Eye (tissue), 1 donor: ENCODE results near the gene ELN.
"Not testable (repeated sequence)": the region's sequence is repeated elsewhere in the genome, so short reads cannot be mapped to it uniquely, and the experiment has no call there.

Experiments
- DNase-seq: peaks from one replicate; pipeline ENCODE4 v3.0.0-alpha.2; 2015

The ELN gene

DNA sequence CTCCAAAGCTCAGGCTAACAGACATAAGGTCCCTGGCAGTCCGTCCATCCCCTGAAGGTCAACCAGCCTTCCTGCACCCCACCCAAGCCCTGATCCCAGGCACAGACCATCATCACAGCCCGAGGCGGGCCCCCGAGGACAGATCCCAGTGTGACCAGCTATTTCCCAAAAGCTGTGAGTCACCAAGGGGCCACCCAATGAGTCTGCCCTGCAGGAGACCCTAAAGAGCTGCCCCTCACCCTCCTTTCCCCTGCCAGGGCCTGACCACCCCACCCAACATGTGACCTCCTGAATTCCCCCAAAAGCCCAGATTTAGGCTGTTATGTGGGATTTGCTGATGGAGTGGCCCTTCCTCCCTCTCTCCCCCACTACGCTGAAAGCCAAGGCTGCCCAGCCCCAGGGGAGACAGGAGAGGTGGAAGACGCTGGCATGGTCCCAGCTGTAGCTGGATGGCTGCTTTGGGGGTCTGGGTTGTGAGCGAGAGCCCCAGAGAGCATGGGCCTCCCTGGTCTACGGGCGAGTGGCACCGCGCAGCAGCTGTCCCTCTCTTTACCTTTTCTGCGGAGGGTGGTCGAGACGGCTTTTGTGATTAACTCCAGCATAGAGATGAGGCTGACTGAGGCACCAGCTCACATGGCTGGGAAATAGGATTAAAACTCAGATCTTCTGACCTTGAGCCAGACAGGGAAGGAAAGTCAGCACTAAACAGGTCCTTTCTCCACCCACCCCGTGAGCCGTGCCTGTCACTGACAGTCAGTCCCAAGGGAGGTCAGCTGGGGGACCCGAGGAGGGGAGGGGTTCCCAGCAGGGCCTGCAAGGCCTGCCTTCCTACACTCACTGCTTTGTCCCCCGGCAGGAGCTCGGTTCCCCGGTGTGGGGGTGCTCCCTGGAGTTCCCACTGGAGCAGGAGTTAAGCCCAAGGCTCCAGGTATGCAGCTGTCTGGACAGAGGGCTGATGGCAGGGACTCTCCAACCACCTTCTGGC is 16.7 kb downstream of the ELN start:
- peak; percentile 60 for DNase-seq

DNA sequence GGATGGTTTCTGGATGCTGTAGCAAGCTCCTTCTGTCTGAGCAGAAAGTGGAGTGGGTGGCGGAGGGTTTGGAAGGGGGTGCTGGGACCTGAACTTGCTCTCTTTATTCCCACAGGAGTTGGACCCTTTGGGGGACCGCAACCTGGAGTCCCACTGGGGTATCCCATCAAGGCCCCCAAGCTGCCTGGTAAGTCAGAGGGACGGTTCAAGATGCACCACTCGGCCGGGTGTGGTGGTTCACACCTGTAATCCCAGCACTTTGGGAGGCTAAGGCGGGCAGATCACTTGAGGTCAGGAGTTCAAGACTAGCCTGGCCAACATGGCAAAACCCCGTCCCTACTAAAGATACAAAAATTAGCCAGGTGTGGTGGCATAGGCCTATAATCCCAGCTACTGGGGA is 18.6 kb downstream of the ELN start:
- not testable (repeated sequence) for DNase-seq

DNA sequence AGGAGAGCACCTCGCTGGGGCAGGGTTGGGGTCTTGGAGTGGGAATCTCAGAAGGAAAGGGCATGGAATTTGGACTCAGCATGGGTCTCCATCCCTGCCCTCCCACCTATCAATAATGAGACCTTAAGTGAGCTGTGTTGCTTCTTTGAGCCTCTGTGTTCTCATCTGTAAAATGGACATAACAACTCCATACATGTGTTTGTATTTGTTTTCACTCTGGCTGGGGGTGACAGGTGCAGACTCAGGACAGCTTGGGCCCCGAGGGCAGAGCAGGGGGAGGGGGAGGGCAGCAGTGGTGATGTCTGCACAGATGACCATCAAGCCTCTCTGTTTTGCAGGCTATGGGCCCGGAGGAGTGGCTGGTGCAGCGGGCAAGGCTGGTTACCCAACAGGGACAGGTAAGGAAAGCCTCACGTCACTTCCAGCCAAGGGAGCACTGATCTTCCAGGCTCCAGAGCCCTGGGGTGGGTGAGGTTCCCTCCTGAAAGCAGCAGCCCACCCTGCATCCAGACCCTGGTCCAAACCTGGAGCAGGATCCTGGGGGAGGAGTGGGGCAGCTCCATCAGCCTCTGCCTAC is 19.9 kb downstream of the ELN start:
- no peak for DNase-seq

DNA sequence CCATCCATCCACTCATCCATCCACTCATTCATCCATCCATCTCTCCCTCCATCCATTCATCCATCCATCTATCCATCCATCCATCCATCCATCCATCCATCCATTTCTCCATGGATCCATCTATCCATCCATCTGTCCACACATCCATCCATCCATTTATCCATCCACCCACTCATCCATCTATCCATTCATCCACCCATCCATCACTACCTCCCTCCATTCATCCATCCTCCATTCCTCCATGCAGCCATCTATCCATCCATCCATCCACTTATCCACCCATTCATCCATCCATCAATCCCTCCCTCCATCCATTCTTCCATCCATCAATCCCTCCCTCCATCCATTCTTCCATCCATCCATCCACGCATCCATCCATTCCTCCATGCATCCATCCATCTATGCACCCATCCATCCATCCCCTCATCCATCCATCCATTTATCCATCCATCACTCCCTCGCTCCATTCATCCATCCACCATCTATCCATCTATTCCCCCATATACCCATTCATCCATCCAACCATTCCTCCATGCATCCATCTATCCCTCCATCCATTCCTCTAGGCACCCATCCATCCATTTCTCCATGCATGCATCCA is 21.1 kb downstream of the ELN start:
- no peak for DNase-seq

DNA sequence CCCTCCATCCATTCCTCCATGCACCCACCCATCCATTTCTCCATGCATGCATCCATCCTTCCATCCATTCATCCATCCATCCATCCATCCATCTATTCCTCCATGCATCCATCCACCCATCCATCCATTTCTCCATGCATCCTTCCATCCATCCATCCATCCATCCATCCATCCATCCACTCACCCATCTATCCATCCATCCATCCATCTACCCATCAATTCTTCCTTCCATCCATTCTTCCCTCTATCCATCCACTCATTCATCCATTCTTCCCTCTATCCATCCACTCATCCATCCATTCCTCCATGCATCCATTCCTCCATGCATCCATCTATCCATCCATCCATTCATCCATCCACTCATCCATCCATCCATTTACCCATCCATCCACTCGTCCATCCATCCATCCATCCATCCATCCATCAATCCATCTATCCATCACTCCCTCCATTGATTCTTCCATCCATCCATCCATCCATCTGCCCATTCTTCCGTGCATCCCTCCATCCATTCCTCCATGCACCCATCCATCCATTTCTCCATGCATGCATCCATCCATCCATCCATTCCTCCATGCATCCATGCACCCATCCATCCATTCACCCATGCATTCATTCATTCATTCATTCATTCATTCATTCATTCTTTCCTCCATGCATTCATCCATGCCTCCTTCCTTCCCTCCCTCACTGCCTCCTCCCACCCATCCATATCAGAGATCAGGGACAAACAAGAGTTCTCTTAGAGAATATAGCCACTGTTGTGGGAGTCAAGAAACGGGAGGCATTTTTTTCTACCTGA is 22.2 kb downstream of the ELN start:
- no peak for DNase-seq

DNA sequence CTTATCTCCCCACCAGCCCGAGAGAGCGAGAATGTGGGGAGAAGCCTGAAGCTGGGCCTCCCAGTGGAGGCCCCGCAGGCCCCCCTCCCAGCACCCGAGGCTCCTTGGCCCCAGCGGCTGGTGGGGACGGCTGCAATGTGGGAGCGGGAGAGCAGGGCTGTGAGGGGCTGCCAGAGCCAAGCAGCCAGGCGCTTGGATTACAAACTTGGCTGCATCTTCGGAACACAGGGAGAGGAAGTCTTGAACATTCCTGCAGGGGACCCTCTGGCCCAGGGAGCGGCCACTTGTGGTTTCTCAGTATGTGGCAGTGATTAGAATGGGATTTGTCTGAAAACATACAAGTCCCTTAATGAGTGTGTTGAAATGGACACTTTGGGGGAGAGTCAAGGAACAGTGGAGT is 23.2 kb downstream of the ELN start:
- peak; percentile 54 for DNase-seq

DNA sequence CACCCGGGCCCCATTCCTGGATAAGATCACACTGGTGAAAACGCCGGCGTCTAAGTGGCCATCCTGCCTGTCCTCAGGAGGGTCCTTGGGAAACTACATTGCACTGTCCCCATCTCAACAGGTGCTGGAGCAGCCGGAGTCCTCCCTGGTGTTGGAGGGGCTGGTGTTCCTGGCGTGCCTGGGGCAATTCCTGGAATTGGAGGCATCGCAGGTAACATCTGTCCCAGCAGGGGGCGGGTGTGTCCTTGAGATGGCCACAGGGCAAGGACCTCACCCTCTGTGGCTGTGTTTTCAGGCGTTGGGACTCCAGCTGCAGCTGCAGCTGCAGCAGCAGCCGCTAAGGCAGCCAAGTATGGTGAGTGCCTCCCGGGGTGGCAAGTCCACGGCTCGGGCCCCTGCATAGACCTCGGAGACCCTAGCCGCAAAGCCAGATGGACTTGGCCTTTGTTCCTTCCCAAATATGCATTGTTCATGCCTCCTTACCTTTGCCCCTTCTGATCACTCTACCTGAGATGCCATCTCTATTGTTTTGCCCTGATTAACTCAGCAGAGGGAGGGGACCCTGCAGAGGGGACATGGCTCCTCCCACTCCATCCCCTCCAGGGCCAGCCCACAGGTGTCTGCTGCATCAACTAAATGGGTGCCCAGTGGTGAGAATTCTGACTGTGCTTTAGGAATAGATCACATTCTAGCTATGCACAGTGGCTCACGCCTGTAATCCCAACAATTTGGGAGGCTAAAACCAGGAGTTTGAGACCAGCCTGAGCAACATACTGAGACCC is 23.8 kb downstream of the ELN start:
- no peak for DNase-seq

DNA sequence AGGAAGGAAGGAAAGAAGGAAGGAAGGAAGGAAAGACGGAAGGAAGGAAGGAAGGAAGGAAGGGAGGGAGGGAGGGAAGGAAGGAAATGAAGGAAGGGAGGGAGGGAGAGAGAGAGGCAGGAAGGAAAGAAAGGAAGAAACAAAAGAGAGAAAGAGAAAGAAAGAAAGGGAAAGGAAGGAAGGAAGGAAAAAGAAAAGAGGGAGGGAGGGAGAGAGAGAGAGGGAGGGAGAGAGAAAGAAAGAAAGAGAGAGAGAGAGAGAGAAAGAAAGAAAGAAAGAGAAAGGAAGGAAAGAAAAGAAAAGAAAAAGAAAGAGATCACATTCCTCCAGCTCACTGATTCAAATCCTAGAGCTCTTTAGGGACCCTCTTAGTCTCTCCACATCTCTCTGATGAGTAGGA is 24.7 kb downstream of the ELN start:
- no peak for DNase-seq

DNA sequence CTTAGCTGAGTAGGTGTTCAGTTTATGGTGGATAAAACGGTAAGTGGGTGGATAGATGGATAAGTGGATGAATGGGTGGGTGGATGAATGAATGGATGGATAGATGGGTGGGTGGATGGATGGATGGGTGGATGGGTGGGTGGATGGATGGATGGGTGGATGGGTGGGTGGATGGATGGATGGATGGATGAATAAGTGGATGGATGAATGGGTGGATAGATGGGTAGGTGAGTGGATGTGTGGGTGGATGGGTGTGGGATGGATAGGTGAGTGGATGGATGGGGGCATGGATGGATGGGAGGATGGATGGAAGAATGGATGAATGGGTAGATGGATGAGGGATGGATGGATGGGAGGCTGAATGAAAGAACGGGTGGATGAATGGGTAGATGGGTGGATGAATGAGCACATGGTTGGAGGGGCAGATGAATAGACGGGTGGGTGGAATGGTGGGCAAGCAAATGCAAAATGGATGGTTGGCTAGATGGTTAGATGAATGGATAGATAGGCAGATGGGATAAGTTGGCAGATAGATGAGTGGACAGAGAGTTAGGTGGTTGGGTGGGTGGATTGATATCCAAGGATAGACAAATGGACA is 25.7 kb downstream of the ELN start:
- DNase-seq = no peak

DNA sequence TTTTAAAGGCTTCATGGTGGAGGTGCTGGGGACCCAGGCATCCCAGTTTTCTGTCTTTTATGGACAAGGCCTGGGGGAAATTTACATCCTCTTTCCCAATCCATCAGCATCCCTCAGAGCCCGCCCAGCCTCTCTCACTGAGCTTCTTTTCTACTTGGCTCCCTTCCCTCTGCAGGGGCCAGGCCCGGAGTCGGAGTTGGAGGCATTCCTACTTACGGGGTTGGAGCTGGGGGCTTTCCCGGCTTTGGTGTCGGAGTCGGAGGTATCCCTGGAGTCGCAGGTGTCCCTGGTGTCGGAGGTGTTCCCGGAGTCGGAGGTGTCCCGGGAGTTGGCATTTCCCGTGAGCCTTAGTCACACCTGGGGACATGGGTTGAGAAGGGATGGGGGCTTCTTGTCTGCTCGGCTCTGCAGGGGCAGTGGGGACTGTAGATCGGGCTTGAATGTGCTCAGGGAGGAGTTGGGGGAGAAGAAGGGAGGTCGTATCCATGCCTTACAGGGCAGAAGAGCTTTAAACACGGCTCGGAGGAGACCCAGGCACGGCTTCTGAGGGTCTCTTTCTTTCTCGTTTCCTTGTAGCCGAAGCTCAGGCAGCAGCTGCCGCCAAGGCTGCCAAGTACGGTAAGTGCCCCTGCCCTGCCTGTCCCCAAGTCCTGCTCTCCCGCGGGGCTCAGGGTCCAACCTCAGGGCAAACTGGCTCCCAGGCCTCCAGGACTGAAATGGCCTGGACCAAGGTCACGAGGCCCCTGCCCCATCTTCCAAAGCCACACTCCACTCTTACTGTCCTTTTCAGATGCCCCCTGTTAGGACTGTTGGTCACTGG is 28.3 kb downstream of the ELN start:
- no peak for DNase-seq

DNA sequence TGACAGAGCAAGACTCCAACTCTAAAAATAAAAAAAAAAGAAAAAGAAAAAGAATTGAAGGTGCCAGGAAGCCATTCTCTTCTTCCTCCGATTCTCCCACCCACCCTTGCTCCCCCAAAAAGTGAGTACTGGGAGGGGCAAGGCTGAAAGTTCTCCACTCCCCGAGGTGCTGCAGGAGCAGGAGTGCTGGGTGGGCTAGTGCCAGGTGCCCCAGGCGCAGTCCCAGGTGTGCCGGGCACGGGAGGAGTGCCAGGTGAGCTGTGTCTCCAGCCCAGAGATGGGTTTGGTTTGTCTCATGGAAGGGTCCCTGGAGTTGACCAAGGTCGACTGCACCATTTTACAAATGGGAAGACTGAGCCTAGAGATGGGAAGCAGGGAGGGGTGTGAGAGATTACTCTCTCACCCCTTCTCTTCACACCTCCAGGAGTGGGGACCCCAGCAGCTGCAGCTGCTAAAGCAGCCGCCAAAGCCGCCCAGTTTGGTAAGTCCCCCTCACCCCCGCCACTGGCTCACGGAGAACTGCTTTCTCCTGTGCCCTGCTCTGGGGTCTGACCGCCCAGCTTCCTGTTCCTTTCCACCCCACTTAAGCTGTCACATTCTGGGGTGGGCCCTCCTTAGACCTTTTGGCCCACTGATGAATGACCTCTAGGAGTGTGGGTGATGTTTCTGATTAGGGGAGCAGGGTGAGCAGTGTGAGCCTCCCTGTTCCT is 29.4 kb downstream of the ELN start:
- DNase-seq = no peak

DNA sequence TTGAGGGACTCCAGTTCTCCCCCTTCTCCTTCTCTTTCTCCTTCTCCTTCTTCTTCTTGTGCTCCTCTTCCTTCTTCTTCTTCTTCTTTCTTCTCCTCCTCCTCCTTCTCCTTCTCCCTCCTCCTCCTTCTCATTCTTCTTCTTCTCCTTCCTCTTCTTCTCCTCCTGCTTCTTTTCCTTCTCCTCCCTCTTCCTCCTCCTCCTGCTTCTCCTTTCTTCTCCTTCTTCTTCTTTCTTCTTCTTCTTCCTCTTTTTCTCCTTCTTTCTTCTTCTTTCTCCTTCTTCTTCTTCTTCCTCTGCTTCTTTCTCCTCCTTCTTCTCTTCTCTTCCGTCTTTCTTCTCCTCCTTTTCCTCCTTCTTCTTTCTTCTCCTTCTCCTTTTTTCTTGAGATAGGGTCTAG is 30.0 kb downstream of the ELN start:
- DNase-seq = no peak

DNA sequence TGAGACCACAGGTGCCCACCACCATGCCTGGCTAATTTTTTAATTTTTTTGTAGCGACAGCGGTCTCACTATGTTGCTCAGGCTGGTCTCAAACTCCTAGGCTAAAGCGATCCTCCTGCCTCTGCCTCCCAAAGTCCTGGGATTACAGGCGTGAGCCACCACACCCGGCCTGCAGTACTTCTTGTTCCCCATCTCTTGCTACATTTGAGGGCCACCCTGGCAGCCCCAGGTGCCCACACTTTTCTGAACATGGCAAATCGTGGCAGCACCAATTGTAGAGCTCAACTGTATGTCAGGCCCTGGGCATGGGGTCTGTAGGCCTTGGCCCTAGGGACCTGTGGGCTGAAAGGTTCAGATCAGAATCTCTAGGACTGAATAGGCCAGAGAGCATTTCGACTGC is 30.5 kb downstream of the ELN start:
- DNase-seq = no peak

DNA sequence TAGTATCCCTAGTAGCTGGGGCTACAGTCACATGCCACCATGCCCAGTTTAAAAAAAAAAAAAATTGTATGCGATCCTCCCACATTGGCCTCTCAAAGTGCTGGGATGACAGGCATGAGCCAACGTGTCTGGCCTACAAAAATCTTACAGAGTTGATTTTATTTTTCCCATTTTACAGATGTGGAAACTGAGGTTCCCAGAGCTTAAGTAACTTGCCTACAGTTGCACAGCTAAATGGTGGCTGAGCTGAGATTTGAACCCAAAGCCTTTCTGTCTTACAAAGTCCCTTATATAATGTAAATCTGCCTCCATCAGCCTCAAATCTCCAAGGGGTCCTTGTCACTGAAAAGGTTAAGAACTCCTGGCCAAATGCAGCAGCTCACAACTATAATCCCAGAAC is 31.1 kb downstream of the ELN start:
- no peak for DNase-seq

DNA sequence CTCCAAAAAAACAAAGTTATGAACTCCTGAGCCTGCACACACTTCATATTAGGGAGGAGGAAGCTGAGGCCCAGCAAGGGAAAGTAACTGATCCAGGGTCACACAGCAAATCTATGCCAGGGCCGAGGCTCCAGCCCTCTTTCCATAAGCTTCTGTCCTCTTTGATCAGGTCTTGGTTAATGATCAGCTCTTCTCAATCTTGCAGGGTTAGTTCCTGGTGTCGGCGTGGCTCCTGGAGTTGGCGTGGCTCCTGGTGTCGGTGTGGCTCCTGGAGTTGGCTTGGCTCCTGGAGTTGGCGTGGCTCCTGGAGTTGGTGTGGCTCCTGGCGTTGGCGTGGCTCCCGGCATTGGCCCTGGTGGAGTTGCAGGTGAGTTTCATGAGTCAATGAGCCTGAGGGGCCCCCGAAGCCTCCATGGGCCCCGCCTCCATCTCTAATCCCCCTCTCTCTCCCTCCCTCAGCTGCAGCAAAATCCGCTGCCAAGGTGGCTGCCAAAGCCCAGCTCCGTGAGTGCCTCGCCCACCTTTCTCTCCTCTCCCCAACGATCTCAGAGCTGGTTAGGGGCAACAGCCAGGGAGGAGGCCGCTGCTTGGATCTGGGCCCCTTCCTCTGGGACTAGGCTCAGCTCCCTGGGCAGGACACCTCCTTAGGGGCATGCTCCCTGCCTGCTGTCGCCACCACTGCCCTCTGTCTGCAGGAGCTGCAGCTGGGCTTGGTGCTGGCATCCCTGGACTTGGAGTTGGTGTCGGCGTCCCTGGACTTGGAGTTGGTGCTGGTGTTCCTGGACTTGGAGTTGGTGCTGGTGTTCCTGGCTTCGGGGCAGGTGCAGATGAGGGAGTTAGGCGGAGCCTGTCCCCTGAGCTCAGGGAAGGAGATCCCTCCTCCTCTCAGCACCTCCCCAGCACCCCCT is 32.0 kb downstream of the ELN start:
- DNase-seq = no peak

DNA sequence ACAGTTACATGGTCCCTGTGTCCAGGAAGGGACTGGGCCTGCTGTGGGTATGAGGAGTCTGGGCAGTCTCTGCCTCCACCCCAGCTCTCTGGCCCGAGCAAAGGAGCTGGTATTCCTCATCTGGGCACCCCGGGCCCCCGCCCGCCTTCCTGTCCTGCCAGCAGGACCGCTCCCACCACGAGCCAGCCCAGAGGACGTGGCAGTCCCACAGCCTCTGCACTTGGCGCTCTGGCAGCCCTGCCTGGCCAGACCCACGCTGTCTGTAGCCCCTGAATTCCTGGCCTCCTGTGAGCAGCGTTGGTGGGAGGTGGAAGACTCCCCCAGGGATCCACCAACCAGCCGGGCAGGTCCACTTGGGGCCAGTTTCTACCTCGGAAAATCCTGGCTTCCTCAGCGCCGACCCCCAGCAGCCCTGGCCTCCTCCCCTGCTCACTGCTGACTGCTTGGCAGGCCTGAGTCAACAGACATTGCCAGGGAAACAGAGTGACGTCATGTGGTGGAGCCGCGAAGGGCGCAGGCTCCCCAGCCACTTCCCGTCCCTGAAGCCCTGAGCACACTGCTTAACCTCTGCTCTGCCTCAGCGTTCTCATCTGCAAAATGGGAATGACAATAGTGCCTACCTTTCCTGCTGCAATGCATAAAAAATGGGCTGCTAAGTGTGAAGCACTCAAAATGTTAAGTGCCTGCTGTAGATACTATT is 34.0 kb downstream of the ELN start:
- peak; percentile 45 for DNase-seq

DNA sequence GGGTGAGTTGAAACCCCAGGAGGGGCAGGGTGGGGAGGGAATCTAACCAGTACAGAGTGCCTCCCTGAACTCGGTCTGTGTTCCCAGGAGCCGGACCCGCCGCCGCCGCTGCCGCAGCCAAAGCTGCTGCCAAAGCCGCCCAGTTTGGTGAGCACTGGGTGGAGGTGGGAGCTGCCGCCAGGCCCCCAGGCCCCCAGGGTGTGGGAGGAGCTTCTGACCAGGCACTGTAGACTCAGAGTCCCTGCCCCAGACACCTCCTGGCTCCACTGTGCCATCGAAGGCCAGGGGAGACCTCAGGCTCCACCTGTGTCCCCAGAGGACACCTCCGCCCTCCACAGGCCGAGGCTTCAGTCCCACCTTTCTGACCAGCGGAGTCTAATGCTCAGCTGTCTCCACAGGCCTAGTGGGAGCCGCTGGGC is 35.3 kb downstream of the ELN start:
- no peak for DNase-seq

DNA sequence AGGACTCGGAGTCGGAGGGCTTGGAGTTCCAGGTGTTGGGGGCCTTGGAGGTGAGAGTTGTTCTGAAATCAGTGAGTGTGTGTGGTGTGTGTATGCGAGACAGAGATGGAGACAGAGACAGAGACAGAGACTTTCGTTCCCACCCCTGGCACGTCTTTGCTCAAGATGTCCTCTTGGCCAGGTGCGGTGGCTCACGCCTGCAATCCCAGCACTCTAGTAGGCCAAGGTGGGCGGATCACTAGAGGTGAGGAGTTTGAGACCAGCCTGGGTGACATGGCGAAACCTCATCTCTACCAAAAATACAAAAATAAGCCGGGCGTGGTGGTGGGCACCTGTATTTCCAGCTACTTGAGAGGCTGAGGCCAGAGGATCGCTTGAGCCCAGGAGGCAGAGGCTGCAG is 35.7 kb downstream of the ELN start:
- no peak for DNase-seq

DNA sequence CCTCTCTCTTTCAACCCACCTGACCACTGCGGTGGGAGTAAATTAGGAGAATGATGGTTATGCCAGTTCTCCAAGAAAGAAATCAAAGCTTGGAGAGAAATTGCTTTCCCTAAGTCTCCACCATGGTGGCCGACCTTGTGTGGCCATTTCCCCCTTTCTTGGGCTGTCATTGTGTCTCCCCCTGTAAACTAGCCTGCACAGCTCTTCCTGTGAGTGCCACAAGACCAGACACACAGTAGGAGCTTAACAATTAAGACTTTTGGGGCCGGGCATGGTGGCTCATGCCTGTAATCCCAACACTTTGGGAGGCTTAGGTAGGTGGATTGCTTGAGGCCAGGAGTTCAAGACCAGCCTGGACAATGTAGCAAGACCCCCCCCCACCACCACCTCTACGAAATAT is 36.7 kb downstream of the ELN start:
- no peak for DNase-seq
